Thyroid gland (tissue), 4 donors: Measurements from ENCODE around the gene SETDB1. TPM values are rescaled to one million over a fixed set of nuclear protein-coding genes. Genes with fewer than 3 reads are reported as not detected.

Source experiments
- DNase-seq, 2 donors: peaks; one replicate each; pipeline ENCODE4 v3.0.0-alpha.2; 2019
- H3K27ac ChIP-seq, 3 donors: fragments of 200-600 bp; sonication (generic); 1 replicate in 2 of 3; 2 replicates in 1 of 3; pipeline ENCODE4 v1.5.1; 2016 to 2019; ENCODE audit warnings: mild to moderate bottlenecking in 1 of 3, moderate library complexity in 1 of 3
- H3K27me3 ChIP-seq: fragments of 200-600 bp; sonication (generic); one replicate; pipeline ENCODE4 v1.5.1; 2019
- H3K36me3 ChIP-seq, 2 donors: fragments of 200-600 bp; sonication (generic); one replicate each; pipeline ENCODE4 v1.5.1; 2016 to 2019
- H3K4me1 ChIP-seq, 2 donors: fragments of 200-600 bp; sonication (generic); one replicate each; pipeline ENCODE4 v1.5.1; 2017 to 2019
- H3K4me3 ChIP-seq, 3 donors: fragments of 200-600 bp; sonication (generic); replicated peaks in 1 of 3; 1 replicate in 2 of 3; 2 replicates in 1 of 3; pipeline ENCODE4 v1.5.1; 2016; ENCODE audit warnings: mild to moderate bottlenecking in 1 of 3
- H3K9me3 ChIP-seq: fragments of 200-600 bp; sonication (generic); one replicate; pipeline ENCODE4 v1.5.1; 2017
- POLR2A ChIP-seq, 2 donors: fragments of 450-650 bp; IDR thresholded peaks; one replicate each; pipeline ENCODE4 v1.6.1; 2017; ENCODE audit warnings: antibody characterized with exemption in 2 of 2, mild to moderate bottlenecking in 2 of 2, moderate library complexity in 1 of 2
- WGBS, 2 donors: methylation state at CpG; one replicate each; pipeline ENCODE4 v1.1.5; 2017; 5-methylcytosine and 5-hydroxymethylcytosine counted together
- intact Hi-C: fragments of 100-400 bp; cut with DNase I; formaldehyde crosslinking; loops from one replicate; pipeline ENCODE4 v1.15.1; 2023
- total RNA-seq, 4 donors: library from RNA; depleted of rRNA; stranded (reverse); fragments of >200 nt; gene quantifications; one replicate each; pipeline ENCODE4 v1.2.3, GENCODE V29; 2016
- TF ChIP-seq, protein P1 (sequence below), 6 experiments: fragments of 200-600 bp in 3 of 6; fragments of 450-650 bp in 3 of 6; sonication (generic) in 3 of 6; IDR thresholded peaks; one replicate each; pipeline ENCODE4 v1.5.1; 2016 to 2019; ENCODE audit warnings: antibody characterized with exemption in 6 of 6, mild to moderate bottlenecking in 2 of 6, inconsistent platforms in 1 of 6, moderate library complexity in 1 of 6

Gene SETDB1
- total RNA-seq, 4 donors from 2014 or later = 35.4 to 59.9 (median 44.8) TPM

DNA sequence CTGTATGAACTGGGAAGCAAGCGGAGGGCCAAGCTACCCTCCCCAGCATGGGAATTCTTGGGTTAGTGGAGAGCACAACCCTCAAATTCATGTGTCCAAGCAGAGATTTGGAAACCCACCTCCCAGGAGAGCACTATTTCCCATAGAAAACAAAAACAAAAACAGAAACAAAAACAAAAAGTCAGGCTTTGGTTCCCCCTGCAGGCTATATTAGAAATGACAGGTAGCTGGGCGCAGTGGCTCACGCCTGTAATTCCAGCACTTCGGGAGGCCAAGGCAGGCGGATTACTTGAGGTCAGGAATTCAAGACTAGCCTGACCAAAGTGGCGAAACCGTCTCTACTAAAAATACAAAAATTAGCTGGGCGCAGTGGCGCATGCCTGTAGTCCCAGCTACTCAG is 69.7 kb downstream of the SETDB1 start:
- Histone ChIP-seq H3K4me1 (peaks cover 0 to 7% of the 10 kb centered on the region in 2 donors), H3K4me3 (no peak overlapping the region), H3K36me3 (peaks cover 29 to 40% of the 10 kb centered on the region in 2 donors), H3K27ac (peak overlapping the region in 1 of 3 donors; percentile 59), H3K9me3 (no peaks in the 10 kb centered on the region), H3K27me3 (no peaks in the 10 kb centered on the region)
- intact Hi-C loops = loop anchor here (10.0 kb wide), 1 partner anchor 441 kb away; no protein-coding TSS in a partner anchor
- 29 to 34% methylated on average over 9 of the region's 9 CpGs for WGBS, 2 donors
- DNase-seq = peak; percentile 73 to 77
- no peak for TF ChIP-seq POLR2A (IDR thresholded peaks at IDR 0.05)
- TF ChIP-seq, protein P1, sequence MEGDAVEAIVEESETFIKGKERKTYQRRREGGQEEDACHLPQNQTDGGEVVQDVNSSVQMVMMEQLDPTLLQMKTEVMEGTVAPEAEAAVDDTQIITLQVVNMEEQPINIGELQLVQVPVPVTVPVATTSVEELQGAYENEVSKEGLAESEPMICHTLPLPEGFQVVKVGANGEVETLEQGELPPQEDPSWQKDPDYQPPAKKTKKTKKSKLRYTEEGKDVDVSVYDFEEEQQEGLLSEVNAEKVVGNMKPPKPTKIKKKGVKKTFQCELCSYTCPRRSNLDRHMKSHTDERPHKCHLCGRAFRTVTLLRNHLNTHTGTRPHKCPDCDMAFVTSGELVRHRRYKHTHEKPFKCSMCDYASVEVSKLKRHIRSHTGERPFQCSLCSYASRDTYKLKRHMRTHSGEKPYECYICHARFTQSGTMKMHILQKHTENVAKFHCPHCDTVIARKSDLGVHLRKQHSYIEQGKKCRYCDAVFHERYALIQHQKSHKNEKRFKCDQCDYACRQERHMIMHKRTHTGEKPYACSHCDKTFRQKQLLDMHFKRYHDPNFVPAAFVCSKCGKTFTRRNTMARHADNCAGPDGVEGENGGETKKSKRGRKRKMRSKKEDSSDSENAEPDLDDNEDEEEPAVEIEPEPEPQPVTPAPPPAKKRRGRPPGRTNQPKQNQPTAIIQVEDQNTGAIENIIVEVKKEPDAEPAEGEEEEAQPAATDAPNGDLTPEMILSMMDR (IDR thresholded peaks at IDR 0.05) = peak; percentile 80 to 95 (median 83)

DNA sequence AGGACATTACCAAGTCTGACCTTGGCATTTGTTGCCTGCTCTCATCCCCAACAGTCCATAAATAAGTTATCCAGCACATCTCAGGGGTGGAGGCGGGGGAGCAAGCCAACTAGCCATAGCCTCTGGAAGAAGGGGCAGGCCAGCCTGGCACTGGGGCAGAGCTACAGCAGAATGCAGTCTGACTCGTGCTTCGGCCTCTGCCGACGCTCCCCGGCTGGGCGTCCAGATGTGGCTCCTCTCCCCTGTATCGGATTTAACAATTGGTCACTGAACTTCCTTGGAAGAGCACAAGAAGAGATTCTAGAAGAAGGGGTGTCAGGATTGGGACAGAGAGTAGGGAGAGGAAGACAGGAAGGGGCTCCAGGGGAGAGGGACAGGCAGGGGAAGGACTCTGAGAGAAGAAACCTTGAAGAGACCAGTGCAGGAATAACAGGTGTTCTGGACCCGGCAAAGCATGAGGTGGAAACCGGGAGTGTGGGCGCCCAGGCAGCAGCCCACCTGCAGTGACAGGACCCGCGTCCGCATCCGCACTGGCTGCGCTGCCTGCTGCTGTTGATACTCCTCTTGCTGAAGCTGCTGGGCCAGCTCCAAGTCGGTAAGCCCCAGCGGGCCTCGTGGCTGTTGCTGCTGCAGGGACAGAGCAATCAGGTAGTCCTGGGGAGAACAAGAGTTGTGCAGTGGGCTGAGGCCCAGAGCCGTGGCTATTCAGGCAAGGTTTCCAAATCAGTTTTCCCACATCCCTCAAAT is 71.1 kb downstream of the SETDB1 start:
- Histone ChIP-seq H3K27ac (peak overlapping the region in 1 of 3 donors; percentile 32), H3K36me3 (peaks cover 29 to 40% of the 10 kb centered on the region in 2 donors)

DNA sequence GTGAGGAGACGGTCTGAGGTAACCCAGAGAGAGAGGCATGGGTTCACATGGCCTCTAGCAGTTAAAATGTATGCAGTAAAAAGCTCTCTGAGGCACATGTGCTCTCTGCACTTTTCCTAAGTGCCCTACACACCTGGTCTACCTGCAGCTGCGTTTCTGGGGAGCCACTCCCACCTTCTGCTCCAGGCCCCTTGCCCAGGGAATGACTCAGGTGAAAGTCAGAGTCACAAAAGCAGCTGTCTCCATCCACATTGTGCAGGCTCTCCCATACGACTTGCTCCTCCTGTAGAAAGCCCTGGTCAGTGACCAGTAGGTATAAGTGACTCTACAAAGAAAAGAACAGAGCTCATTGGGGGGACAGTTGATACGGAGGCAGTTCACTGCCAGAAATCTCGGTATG is 71.8 kb downstream of the SETDB1 start:
- TF ChIP-seq, protein P1 (IDR thresholded peaks at IDR 0.05) = no peak
- no peak for TF ChIP-seq POLR2A (IDR thresholded peaks at IDR 0.05)
- Histone ChIP-seq H3K27me3 (no peaks in the 10 kb centered on the region), H3K27ac (no peak overlapping the region), H3K4me1 (peaks cover 9 to 26% of the 10 kb centered on the region in 2 donors), H3K9me3 (no peaks in the 10 kb centered on the region), H3K4me3 (no peak overlapping the region), H3K36me3 (peaks cover 29 to 40% of the 10 kb centered on the region in 2 donors)
- intact Hi-C loops = loop anchor here (10.0 kb wide), 1 partner anchor 443 kb away; no protein-coding TSS in a partner anchor
- DNase-seq = no peak
- WGBS, 2 donors = 74 to 84% methylated on average over 4 to 5 of the region's 5 CpGs

More for the DNA sequence above, 71.1 kb downstream of the SETDB1 start:
- peaks cover 3 to 20% of the 10 kb centered on the region in 2 donors for H3K4me1 ChIP-seq
- no peaks in the 10 kb centered on the region for H3K9me3 ChIP-seq
- intact Hi-C loops = loop anchor here (10.0 kb wide), 1 partner anchor 442 kb away; no protein-coding TSS in a partner anchor
- 84 to 85% methylated on average over 15 to 20 of the region's 20 CpGs for WGBS, 2 donors
- no peak for DNase-seq
- no peak overlapping the region for H3K4me3 ChIP-seq
- TF ChIP-seq, protein P1 (IDR thresholded peaks at IDR 0.05) = no peak
- no peak for TF ChIP-seq POLR2A (IDR thresholded peaks at IDR 0.05)
- H3K27me3 ChIP-seq = no peaks in the 10 kb centered on the region

DNA sequence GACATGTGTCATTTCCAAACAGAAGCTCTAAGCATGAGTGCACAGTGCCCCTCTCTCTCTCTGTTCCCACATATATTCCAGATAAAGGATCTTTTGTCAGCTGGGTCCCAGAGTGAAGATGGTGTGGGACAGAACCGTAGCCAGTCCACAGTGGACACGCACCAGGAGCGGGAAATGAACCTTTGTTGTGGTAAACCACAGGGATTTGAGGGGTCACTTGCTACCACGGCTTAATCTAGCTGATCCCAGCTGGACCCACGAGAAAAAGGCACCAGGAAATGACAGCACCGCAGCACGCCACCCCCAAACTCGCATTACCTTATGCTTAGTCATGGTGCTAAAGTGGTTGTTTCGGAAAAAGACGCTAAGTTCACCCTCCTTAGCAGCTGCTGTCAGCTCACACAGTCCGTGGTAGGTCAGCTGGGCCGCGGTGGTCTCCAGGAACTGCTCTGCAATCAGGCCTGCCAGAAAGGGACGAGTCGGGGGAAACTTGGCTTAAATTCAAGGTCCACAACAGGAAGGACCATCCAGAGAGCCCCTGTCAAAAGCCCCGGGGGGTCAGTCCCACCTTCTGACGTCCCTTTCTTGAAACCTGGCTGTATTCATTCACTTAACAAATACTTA is 73.0 kb downstream of the SETDB1 start:
- Histone ChIP-seq H3K36me3 (peaks cover 29 to 40% of the 10 kb centered on the region in 2 donors), H3K27ac (no peak overlapping the region), H3K9me3 (no peaks in the 10 kb centered on the region), H3K4me1 (peaks cover 21 to 39% of the 10 kb centered on the region in 2 donors), H3K4me3 (no peak overlapping the region), H3K27me3 (no peaks in the 10 kb centered on the region)
- intact Hi-C loops = loop anchor here (10.0 kb wide), 1 partner anchor 444 kb away; no protein-coding TSS in a partner anchor
- TF ChIP-seq, protein P1 (IDR thresholded peaks at IDR 0.05) = no peak
- no peak for TF ChIP-seq POLR2A (IDR thresholded peaks at IDR 0.05)
- no peak for DNase-seq
- 82 to 89% methylated on average over 17 of the region's 17 CpGs for WGBS, 2 donors
